ENCODE data around the gene CAPZB.

CAPZB gene

DNA sequence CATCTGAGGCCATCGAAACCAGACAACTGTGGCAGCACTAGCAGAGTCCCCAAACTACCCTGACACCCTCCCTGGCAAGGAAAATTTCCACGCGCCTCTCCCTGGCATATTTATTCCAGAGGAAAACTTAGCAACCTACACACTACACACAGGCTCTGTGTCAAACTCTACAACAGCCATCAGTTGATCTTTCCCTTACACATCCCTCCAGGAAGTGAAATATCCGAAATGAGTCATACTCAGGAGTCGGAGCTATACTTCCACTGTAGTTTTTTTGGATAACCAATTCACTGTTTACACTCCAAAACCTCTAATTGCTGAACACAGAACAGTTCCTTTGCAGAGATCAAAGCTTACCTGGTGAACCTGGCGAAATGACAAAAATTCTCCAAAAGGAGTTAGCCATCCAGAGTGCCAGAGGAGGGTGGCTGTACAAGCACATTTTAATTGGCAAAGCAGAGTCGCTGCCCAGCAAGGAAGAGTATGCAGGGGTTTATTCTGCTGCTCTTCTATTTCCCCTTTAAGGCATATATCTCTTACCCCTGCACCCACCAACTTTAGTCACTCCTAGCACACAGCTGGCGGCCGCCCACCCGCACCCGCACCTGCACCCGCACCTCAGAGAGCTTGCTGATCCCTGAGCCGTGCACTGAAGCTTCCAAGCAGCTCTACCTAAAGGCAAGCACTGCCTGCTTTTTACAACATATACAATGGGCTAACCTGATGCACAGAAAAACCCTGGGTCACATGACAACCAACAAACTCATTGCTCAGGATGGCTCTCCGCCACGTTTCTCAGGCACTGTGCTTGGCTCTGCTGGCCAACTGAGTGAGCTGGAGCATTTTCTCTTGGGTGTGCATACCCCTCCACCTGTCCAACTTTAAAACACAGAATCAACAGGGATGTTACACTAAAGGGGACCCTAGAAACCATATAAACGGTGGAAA lies 54.9 kb downstream of the CAPZB start:
- 89 to 91% methylated on average over 16 of the region's 16 CpGs for WGBS, 2 experiments
- Histone ChIP-seq H3K4me1 (ENCODE audit: control insufficient read depth, insufficient read depth, low read length) (peaks cover 28% of the 10 kb centered on the region), H3K27me3 (ENCODE audit: control insufficient read depth, insufficient read depth, low read length, poor library complexity, severe bottlenecking) (no peaks in the 10 kb centered on the region), H3K27ac (ENCODE audit: insufficient read depth, low read depth, low read length, poor library complexity, severe bottlenecking) (no peak overlapping the region), H3K4me3 (ENCODE audit: insufficient read depth, low read depth, low read length) (no peak overlapping the region), H3K9me3 (ENCODE audit: control insufficient read depth, low read length) (no peaks in the 10 kb centered on the region), H3K36me3 (ENCODE audit: control insufficient read depth, insufficient read depth, low read length) (no peaks in the 10 kb centered on the region)

GRCh38 chr1:19429611-19430010 lies 55.7 kb downstream of the CAPZB start:
- H3K9me3 ChIP-seq (ENCODE audit: control insufficient read depth, low read length) = no peaks in the 10 kb centered on the region
- H3K4me1 ChIP-seq (ENCODE audit: control insufficient read depth, insufficient read depth, low read length) = peaks cover 28% of the 10 kb centered on the region
- H3K36me3 ChIP-seq (ENCODE audit: control insufficient read depth, insufficient read depth, low read length) = no peaks in the 10 kb centered on the region
- H3K4me3 ChIP-seq (ENCODE audit: insufficient read depth, low read depth, low read length) = no peak overlapping the region
- no peak overlapping the region for H3K27ac ChIP-seq (ENCODE audit: insufficient read depth, low read depth, low read length, poor library complexity, severe bottlenecking)
- WGBS, 2 experiments = 65 to 69% methylated on average over 4 of the region's 4 CpGs
- no peaks in the 10 kb centered on the region for H3K27me3 ChIP-seq (ENCODE audit: control insufficient read depth, insufficient read depth, low read length, poor library complexity, severe bottlenecking)

DNA sequence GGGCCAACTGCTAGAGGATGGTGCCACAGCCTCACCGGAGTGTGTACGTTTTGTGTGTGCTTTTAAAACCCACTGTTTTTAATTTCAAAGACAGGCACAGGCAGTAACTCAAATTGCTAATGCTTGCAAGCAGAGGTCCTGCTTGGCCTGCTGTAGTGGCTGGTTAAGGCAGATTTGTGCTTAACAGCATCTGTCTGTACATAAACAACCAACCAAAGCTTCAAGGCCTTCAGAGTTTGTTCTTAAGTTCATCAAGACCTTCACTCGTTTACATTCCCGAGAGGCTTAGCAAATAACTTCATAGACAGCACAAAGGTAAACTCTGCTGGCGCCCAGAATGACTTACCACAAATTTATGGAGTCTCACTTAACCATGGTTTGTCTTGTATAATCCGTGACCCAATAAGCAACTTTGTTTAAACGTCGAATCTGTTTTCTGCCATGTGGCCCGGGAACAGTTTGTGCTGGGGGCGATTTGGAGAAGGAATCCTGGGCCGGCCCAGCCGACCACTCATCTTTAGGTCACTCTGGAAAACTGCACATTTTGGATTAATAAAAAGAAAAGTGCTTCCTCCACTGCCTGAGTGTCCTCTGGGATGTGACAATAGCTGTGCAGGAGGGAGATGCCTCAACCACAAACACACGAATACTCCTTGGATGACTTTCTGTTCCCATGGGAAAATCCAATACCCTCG lies 58.1 kb downstream of the CAPZB start:
- Histone ChIP-seq H3K27me3 (ENCODE audit: control insufficient read depth, insufficient read depth, low read length, poor library complexity, severe bottlenecking) (no peaks in the 10 kb centered on the region), H3K4me1 (ENCODE audit: control insufficient read depth, insufficient read depth, low read length) (peaks cover 28% of the 10 kb centered on the region), H3K4me3 (ENCODE audit: insufficient read depth, low read depth, low read length) (no peak overlapping the region), H3K9me3 (ENCODE audit: control insufficient read depth, low read length) (no peaks in the 10 kb centered on the region), H3K36me3 (ENCODE audit: control insufficient read depth, insufficient read depth, low read length) (no peaks in the 10 kb centered on the region), H3K27ac (ENCODE audit: insufficient read depth, low read depth, low read length, poor library complexity, severe bottlenecking) (no peak overlapping the region)
- WGBS, 2 experiments = 93% methylated on average over 14 of the region's 14 CpGs

DNA sequence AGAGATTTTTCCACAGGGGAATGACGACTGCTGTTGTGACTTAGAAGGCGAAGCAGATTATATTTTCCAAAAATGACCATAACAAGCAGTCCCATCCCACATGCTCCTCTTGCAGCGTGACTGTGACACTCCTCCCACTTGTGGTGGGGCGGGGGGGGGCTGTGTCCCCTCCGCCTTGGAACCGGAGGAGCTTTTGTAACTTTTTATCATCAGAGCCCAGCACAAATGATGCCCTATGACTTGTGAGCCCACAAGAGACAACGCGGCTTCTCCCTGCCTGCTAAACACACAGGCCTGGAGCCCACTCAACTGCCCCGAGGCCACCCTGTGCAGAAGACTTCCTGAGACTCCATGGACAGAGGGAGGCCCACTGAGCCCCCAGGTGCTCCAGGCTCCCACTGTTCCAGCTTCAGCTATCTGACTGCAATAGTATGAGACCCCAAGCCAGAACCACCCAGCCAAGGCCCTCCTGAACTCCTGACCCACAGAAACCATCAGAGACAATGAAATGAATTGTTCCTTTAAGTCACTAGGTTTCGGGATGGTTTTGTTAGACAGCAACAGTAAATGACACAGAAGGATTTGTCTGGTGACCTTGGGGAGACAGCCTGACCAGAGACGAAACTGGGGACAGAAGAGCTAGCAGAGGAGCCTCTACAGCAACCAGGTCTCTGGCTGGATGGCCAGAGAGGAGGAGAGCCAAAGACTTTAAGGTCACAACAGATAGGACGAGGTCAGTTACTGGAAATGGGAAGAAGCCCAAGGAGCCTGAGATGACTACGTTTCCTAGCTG lies 58.8 kb downstream of the CAPZB start:
- 91 to 94% methylated on average over 13 of the region's 13 CpGs for WGBS, 2 experiments
- H3K27ac ChIP-seq (ENCODE audit: insufficient read depth, low read depth, low read length, poor library complexity, severe bottlenecking) = no peak overlapping the region
- peaks cover 28% of the 10 kb centered on the region for H3K4me1 ChIP-seq (ENCODE audit: control insufficient read depth, insufficient read depth, low read length)

GRCh38 chr1:19425646-19426239 lies 59.6 kb downstream of the CAPZB start:
- 93 to 94% methylated on average over 6 of the region's 6 CpGs for WGBS, 2 experiments
- Histone ChIP-seq H3K27ac (ENCODE audit: insufficient read depth, low read depth, low read length, poor library complexity, severe bottlenecking) (no peak overlapping the region), H3K9me3 (ENCODE audit: control insufficient read depth, low read length) (no peaks in the 10 kb centered on the region), H3K4me1 (ENCODE audit: control insufficient read depth, insufficient read depth, low read length) (peaks cover 28% of the 10 kb centered on the region), H3K27me3 (ENCODE audit: control insufficient read depth, insufficient read depth, low read length, poor library complexity, severe bottlenecking) (no peaks in the 10 kb centered on the region), H3K4me3 (ENCODE audit: insufficient read depth, low read depth, low read length) (no peak overlapping the region), H3K36me3 (ENCODE audit: control insufficient read depth, insufficient read depth, low read length) (no peaks in the 10 kb centered on the region)

More for the DNA sequence above, 58.8 kb downstream of the CAPZB start:
- Histone ChIP-seq H3K27me3 (ENCODE audit: control insufficient read depth, insufficient read depth, low read length, poor library complexity, severe bottlenecking) (no peaks in the 10 kb centered on the region), H3K4me3 (ENCODE audit: insufficient read depth, low read depth, low read length) (no peak overlapping the region), H3K9me3 (ENCODE audit: control insufficient read depth, low read length) (no peaks in the 10 kb centered on the region), H3K36me3 (ENCODE audit: control insufficient read depth, insufficient read depth, low read length) (no peaks in the 10 kb centered on the region)

DNA sequence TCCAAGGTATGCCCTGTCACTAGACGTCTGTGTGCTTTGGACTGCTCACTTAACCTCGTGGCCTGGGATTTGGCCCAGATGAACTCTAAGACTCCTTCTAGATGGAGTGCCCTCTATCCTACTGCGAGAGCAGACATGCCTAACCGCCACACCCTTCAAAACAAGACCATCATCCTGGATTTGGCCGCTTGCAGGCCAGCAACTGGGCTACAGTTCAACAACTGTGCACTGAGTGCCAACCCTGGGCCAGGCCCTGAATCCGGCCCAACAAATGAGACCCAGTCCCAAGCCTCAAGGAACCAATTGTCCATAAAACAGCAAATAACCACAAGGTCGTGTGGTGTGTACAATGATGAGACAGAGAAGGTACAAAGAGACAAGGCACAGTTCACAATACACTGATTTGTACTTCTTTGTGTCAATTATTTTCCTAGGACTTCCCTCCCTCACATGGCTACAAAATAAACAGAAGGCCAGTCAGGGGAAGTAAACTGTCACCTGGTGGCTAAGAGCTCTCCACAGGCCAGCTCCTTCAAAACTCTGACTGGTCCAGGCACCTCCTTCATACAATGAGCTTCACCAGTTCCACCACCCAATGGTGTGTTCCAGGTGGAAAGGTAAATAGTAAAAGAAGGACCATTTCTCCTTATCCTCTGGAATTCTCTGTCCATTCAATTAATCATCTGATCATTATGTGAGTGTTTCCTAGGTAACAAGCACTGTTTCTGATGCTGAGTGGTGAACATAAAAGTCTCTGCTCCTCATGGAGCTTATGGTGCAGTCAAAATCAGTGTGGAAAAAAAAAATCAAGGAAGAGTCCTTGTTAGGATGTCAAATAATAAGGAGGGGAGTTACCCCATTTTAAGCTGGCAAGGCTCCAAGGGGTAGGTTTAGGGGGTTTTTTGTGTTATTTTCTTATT lies 60.4 kb downstream of the CAPZB start:
- Histone ChIP-seq H3K27ac (ENCODE audit: insufficient read depth, low read depth, low read length, poor library complexity, severe bottlenecking) (no peak overlapping the region), H3K4me3 (ENCODE audit: insufficient read depth, low read depth, low read length) (no peak overlapping the region), H3K9me3 (ENCODE audit: control insufficient read depth, low read length) (no peaks in the 10 kb centered on the region), H3K4me1 (ENCODE audit: control insufficient read depth, insufficient read depth, low read length) (peaks cover 21% of the 10 kb centered on the region), H3K36me3 (ENCODE audit: control insufficient read depth, insufficient read depth, low read length) (no peaks in the 10 kb centered on the region), H3K27me3 (ENCODE audit: control insufficient read depth, insufficient read depth, low read length, poor library complexity, severe bottlenecking) (no peaks in the 10 kb centered on the region)
- 93 to 95% methylated on average over 7 of the region's 7 CpGs for WGBS, 2 experiments

DNA sequence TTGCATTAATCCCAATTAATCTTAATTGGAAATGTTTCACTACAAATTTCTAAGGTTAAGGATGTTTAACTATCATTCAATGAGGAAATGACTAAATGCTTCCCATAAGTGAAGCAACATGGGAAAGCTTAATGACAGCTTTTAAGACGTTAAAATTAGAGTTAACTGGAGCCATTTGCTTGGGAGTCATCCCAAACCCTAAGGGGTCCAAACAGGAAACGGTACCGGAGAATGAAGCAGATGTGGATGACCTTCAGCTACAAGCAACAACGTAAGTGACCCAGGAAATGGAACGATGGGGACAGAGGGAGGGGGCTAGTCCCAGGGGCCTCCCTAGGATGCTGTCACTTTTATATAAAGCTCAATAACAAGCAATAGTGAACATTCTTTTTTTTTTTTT lies 62.2 kb downstream of the CAPZB start:
- Histone ChIP-seq H3K4me1 (ENCODE audit: control insufficient read depth, insufficient read depth, low read length) (peaks cover 12% of the 10 kb centered on the region), H3K27me3 (ENCODE audit: control insufficient read depth, insufficient read depth, low read length, poor library complexity, severe bottlenecking) (no peaks in the 10 kb centered on the region), H3K36me3 (ENCODE audit: control insufficient read depth, insufficient read depth, low read length) (no peaks in the 10 kb centered on the region), H3K9me3 (ENCODE audit: control insufficient read depth, low read length) (no peaks in the 10 kb centered on the region), H3K27ac (ENCODE audit: insufficient read depth, low read depth, low read length, poor library complexity, severe bottlenecking) (no peak overlapping the region), H3K4me3 (ENCODE audit: insufficient read depth, low read depth, low read length) (no peak overlapping the region)
- 82 to 84% methylated on average over 5 of the region's 5 CpGs for WGBS, 2 experiments

DNA sequence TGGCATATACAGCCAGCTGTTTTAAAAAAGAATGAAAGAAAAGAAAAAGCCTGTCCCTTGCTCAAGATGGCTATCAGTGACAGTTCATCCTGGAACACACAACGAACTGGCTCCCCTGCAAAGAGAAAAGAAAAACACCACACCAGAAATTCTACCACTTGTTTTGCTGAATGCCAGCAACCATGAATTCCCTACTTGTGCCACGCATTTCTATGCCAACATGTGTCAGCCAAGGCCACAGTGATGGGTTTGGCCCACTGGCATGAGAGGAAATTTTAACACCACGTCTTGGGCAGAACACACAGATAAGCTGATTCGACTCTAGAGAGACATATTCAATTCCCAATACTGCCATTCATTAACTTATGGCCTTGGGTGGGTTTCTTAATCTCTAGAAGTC lies 64.0 kb downstream of the CAPZB start:
- no peak overlapping the region for H3K27ac ChIP-seq (ENCODE audit: insufficient read depth, low read depth, low read length, poor library complexity, severe bottlenecking)
- H3K36me3 ChIP-seq (ENCODE audit: control insufficient read depth, insufficient read depth, low read length) = no peaks in the 10 kb centered on the region
- H3K4me1 ChIP-seq (ENCODE audit: control insufficient read depth, insufficient read depth, low read length) = no peaks in the 10 kb centered on the region
- no peak overlapping the region for H3K4me3 ChIP-seq (ENCODE audit: insufficient read depth, low read depth, low read length)
- 90 to 92% methylated on average over 3 to 4 of the region's 4 CpGs for WGBS, 2 experiments
- no peaks in the 10 kb centered on the region for H3K27me3 ChIP-seq (ENCODE audit: control insufficient read depth, insufficient read depth, low read length, poor library complexity, severe bottlenecking)
- H3K9me3 ChIP-seq (ENCODE audit: control insufficient read depth, low read length) = no peaks in the 10 kb centered on the region

GRCh38 chr1:19420606-19421005 lies 64.7 kb downstream of the CAPZB start:
- no peaks in the 10 kb centered on the region for H3K27me3 ChIP-seq (ENCODE audit: control insufficient read depth, insufficient read depth, low read length, poor library complexity, severe bottlenecking)
- WGBS, 2 experiments = 94 to 96% methylated on average over 4 of the region's 4 CpGs
- H3K9me3 ChIP-seq (ENCODE audit: control insufficient read depth, low read length) = no peaks in the 10 kb centered on the region
- no peaks in the 10 kb centered on the region for H3K36me3 ChIP-seq (ENCODE audit: control insufficient read depth, insufficient read depth, low read length)
- H3K4me1 ChIP-seq (ENCODE audit: control insufficient read depth, insufficient read depth, low read length) = no peaks in the 10 kb centered on the region
- no peak overlapping the region for H3K4me3 ChIP-seq (ENCODE audit: insufficient read depth, low read depth, low read length)
- H3K27ac ChIP-seq (ENCODE audit: insufficient read depth, low read depth, low read length, poor library complexity, severe bottlenecking) = no peak overlapping the region

Data from ectodermal cell (in vitro differentiated cells).